HEK293T (cell line): Measurements from ENCODE around the gene SNRNP70.
A peak's percentile ranks its signal among the peaks of the same experiment; 100 is the strongest.

Experiments used
- CTCF ChIA-PET: fragments of 350-600 bp; formaldehyde crosslinking; extraction: SDS; loops from one replicate; lab custom pipeline; 2021; ENCODE audit warnings: antibody characterized with exemption, inconsistent platforms; lab: Yijun Ruan, JAX
- POLR2A ChIA-PET: fragments of 350-600 bp; formaldehyde crosslinking; extraction: SDS; loops from one replicate; lab custom pipeline; 2020; ENCODE audit warnings: antibody characterized with exemption, inconsistent platforms; lab: Yijun Ruan, JAX
- DNase-seq: peaks from one replicate; pipeline ENCODE4 v3.0.0; 2012; ENCODE audit warnings: mixed read lengths; ENCODE audit errors: extremely low spot score
- ARNT ChIP-seq: fragments of 450-650 bp; IDR thresholded peaks from 2 replicates; pipeline ENCODE4 v1.6.1; 2017; ENCODE audit warnings: mild to moderate bottlenecking
- BHLHE40 ChIP-seq: fragments of 450-650 bp; IDR thresholded peaks from 2 replicates; pipeline ENCODE4 v1.6.1; 2016; ENCODE audit warnings: mild to moderate bottlenecking, moderate library complexity, borderline replicate concordance
- CTBP1 ChIP-seq: fragments of 450-650 bp; IDR thresholded peaks from 2 replicates; pipeline ENCODE4 v1.6.1; 2016; ENCODE audit warnings: borderline replicate concordance
- ELF4 ChIP-seq: fragments of 450-650 bp; IDR thresholded peaks from 2 replicates; pipeline ENCODE4 v1.6.1; 2017; ENCODE audit warnings: antibody characterized with exemption
- FOXA1 ChIP-seq: fragments of 450-650 bp; IDR thresholded peaks from 2 replicates; pipeline ENCODE4 v1.6.1; 2016; ENCODE audit warnings: mild to moderate bottlenecking
- FOXK2 ChIP-seq: fragments of 450-650 bp; IDR thresholded peaks from 2 replicates; pipeline ENCODE4 v1.6.1; 2016; ENCODE audit warnings: mild to moderate bottlenecking
- FOXM1 ChIP-seq: fragments of 450-650 bp; IDR thresholded peaks from 2 replicates; pipeline ENCODE4 v1.6.1; 2017; ENCODE audit warnings: mild to moderate bottlenecking, borderline replicate concordance
- HDGF ChIP-seq: fragments of 450-650 bp; IDR thresholded peaks from 2 replicates; pipeline ENCODE4 v1.6.1; 2017; ENCODE audit warnings: antibody characterized with exemption, borderline replicate concordance
- L3MBTL2 ChIP-seq: fragments of 450-650 bp; conservative IDR thresholded peaks from 2 replicates; pipeline ENCODE4 v1.6.1; 2016; ENCODE audit warnings: mild to moderate bottlenecking
- LEF1 ChIP-seq: fragments of 450-650 bp; IDR thresholded peaks from 2 replicates; pipeline ENCODE4 v1.6.1; 2017; ENCODE audit warnings: mild to moderate bottlenecking, borderline replicate concordance
- NFRKB ChIP-seq: fragments of 450-650 bp; IDR thresholded peaks from 2 replicates; pipeline ENCODE4 v1.6.1; 2016; ENCODE audit warnings: mild to moderate bottlenecking, moderate library complexity
- PKNOX1 ChIP-seq: fragments of 450-650 bp; IDR thresholded peaks from 2 replicates; pipeline ENCODE4 v1.6.1; 2016
- SP1 ChIP-seq: fragments of 450-650 bp; IDR thresholded peaks from 2 replicates; pipeline ENCODE4 v1.6.1; 2017
- SUZ12 ChIP-seq: fragments of 450-650 bp; IDR thresholded peaks from 2 replicates; pipeline ENCODE4 v1.6.1; 2016; ENCODE audit warnings: mild to moderate bottlenecking
- TARDBP ChIP-seq: fragments of 450-650 bp; IDR thresholded peaks from 2 replicates; pipeline ENCODE4 v1.6.1; 2016
- ZNF384 ChIP-seq: fragments of 450-650 bp; IDR thresholded peaks from 2 replicates; pipeline ENCODE4 v1.6.1; 2016

The SNRNP70 gene

GRCh38 chr19:49150106-49150943, 65.1 kb downstream of the SNRNP70 start:
- ChIA-PET POLR2A (interaction anchor here (0.6 to 2.3 kb wide), 14 partner anchors 9 to 303 kb away, joined by 3 to 16 read pairs (median 4); partner anchors contain the start of genes ALDH16A1, GYS1, LIN7B and RUVBL2), CTCF (interaction anchor here (1.0 to 2.7 kb wide), 3 partner anchors 49 to 151 kb away, joined by 3 to 11 read pairs (median 5); no protein-coding TSS in a partner anchor)
- TF ChIP-seq NFRKB (no peak), SUZ12 (no peak), BHLHE40 (peak; percentile 79), FOXK2 (no peak), FOXM1 (peak; percentile 81; the same call in 1 of the 2 replicates), SP1 (no peak), ELF4 (no peak), FOXA1 (no peak), PKNOX1 (peak; percentile 92), CTBP1 (no peak), L3MBTL2 (peak; percentile 48; the same call in 1 of the 2 replicates), HDGF (no peak), ZNF384 (no peak), TARDBP (no peak)
- DNase-seq, result peak; percentile 75

GRCh38 chr19:49150944-49151243, 65.6 kb downstream of the SNRNP70 start:
- DNase-seq, result no peak
- ChIA-PET CTCF (interaction anchor here (2.0 kb wide), 1 partner anchor 48 kb away, joined by 5 read pairs; no protein-coding TSS in a partner anchor), POLR2A (interaction anchor here (0.6 to 1.4 kb wide), 4 partner anchors 8 to 45 kb away, joined by 3 to 6 read pairs (median 4); no protein-coding TSS in a partner anchor)
- TF ChIP-seq HDGF (no peak), LEF1 (no peak), TARDBP (no peak), PKNOX1 (no peak), FOXA1 (no peak), BHLHE40 (no peak), SUZ12 (no peak), ZNF384 (no peak), FOXM1 (no peak), FOXK2 (no peak), NFRKB (no peak), L3MBTL2 (no peak), CTBP1 (no peak), ELF4 (no peak), SP1 (no peak), ARNT (no peak)

- POLR2A ChIA-PET, result interaction anchor here (1.2 kb wide), 1 partner anchor 8 kb away, joined by 6 read pairs; no protein-coding TSS in a partner anchor
- DNase-seq, result peak; percentile 89
- CTCF ChIA-PET, result interaction anchor here (2.0 kb wide), 1 partner anchor 47 kb away, joined by 5 read pairs; no protein-coding TSS in a partner anchor
- no peak for TF ChIP-seq FOXA1
- TF ChIP-seq L3MBTL2, result peak; percentile 94
Measured at GRCh38 chr19:49151267-49152118, 66.2 kb downstream of the SNRNP70 start.

- POLR2A ChIA-PET, result no interaction called here
- DNase-seq, result no peak
- CTCF ChIA-PET, result no interaction called here
- TF ChIP-seq FOXA1 (no peak), HDGF (no peak), L3MBTL2 (no peak), LEF1 (no peak), SP1 (no peak), ZNF384 (no peak), CTBP1 (no peak), TARDBP (no peak), NFRKB (no peak), BHLHE40 (no peak)
Measured at GRCh38 chr19:49152119-49152550, 66.9 kb downstream of the SNRNP70 start.

GRCh38 chr19:49153167-49153809, 68.0 kb downstream of the SNRNP70 start:
- no peak for DNase-seq
- CTCF ChIA-PET, result no interaction called here
- TF ChIP-seq ARNT, result no peak
- TF ChIP-seq FOXK2, result no peak
- TF ChIP-seq PKNOX1, result no peak
- no peak for TF ChIP-seq L3MBTL2
- TF ChIP-seq FOXA1, result no peak
- no peak for TF ChIP-seq BHLHE40
- no peak for TF ChIP-seq SUZ12
- TF ChIP-seq SP1, result no peak
- no peak for TF ChIP-seq ZNF384
- no peak for TF ChIP-seq LEF1
- no peak for TF ChIP-seq TARDBP
- TF ChIP-seq CTBP1, result no peak
- no peak for TF ChIP-seq FOXM1
- no peak for TF ChIP-seq ELF4
- TF ChIP-seq NFRKB, result no peak
- TF ChIP-seq HDGF, result no peak
- POLR2A ChIA-PET, result no interaction called here
